ENCODE data around the gene INTS11. TPM values are rescaled to one million over a fixed set of nuclear protein-coding genes. Genes with fewer than 3 reads are reported as not detected.

Gene INTS11
- polyA plus RNA-seq, 4 donors: 94.9 to 331 (median 186) TPM

DNA sequence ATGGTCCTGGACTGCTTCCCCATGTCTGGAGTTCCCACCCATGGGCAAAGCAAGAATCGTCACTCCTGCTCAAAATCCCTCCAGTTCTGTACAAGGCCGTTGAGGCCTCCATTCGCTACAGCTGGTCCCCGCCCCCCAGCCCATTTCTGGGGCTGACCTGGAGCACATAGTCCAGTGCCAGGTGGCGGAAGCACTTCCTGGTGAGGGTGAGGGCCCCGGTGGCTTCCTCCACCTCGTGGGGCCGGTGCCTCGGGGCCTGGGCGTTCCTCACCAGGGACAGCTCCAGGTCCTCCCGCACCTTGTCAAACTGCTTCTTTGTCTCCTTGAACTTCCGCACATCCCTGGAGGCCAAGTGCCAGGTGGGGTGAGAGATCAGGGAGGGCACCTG, 24.1 kb downstream of the INTS11 start:
- DNase-seq: no peak
- Histone ChIP-seq H3K27me3 (ENCODE audit: control insufficient read depth in 3 of 3, insufficient read depth in 3 of 3, low read length in 3 of 3) (no peaks in the 10 kb centered on the region), H3K36me3 (ENCODE audit: control insufficient read depth in 3 of 3, insufficient read depth in 2 of 3, low read depth in 1 of 3, low read length in 3 of 3) (peaks cover 0 to 67% (median 4%) of the 10 kb centered on the region in 3 donors), H3K4me1 (ENCODE audit: control insufficient read depth in 3 of 3, insufficient read depth in 2 of 3, low read depth in 1 of 3, low read length in 2 of 3) (peaks cover 0 to 9% (median 3%) of the 10 kb centered on the region in 3 donors), H3K4me3 (ENCODE audit: low read depth in 1 of 3, low read length in 3 of 3) (no peak overlapping the region), H3K27ac (ENCODE audit: low read depth in 1 of 3, low read length in 2 of 3) (no peak overlapping the region), H3K9me3 (ENCODE audit: control insufficient read depth in 2 of 2, insufficient read depth in 1 of 2, low read depth in 1 of 2, low read length in 1 of 2) (no peaks in the 10 kb centered on the region)
- 70 to 84% (median 84%) methylated on average over 12 of the region's 12 CpGs for WGBS, 3 donors
- FAIRE-seq: no peak

DNA sequence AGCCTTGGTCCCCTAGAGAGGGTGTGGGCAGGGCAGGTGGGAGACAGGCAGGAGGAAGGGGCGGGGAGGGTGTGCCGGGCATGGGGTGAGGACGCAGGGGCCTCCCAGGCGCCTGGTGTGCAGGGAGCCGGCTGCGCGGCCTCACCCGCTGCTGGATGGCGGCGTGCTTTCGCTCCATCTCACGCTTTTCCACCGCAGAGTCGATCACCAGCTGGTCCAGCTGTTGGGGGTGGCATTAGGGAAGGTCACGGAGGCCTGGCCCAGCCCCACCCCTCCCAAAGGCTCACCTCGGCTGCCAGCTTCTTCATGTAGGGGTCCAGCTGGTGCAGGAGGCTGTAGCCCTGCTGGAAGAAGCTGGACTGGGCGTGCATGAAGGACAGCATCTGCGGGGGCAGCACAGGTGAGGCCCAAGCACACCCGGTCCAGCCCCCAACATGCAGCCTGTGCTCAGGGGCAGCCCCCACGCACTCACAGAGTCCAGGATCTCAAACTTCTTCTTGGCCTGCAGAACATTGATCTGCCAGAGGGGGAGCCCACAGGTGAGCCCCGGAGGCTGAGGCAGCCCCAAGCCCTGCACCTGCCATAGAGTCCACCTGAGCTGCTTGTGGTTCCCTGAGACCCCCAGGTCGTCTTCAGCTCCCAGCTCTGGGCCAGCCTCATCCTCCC, 24.6 kb downstream of the INTS11 start:
- Histone ChIP-seq H3K36me3 (ENCODE audit: control insufficient read depth in 3 of 3, insufficient read depth in 2 of 3, low read depth in 1 of 3, low read length in 3 of 3) (peaks cover 0 to 72% (median 4%) of the 10 kb centered on the region in 3 donors), H3K4me3 (ENCODE audit: low read depth in 1 of 3, low read length in 3 of 3) (no peak overlapping the region), H3K4me1 (ENCODE audit: control insufficient read depth in 3 of 3, insufficient read depth in 2 of 3, low read depth in 1 of 3, low read length in 2 of 3) (peaks cover 0 to 4% (median 0%) of the 10 kb centered on the region in 3 donors), H3K9me3 (ENCODE audit: control insufficient read depth in 2 of 2, insufficient read depth in 1 of 2, low read depth in 1 of 2, low read length in 1 of 2) (no peaks in the 10 kb centered on the region), H3K27ac (ENCODE audit: low read depth in 1 of 3, low read length in 2 of 3) (no peak overlapping the region), H3K27me3 (ENCODE audit: control insufficient read depth in 3 of 3, insufficient read depth in 3 of 3, low read length in 3 of 3) (no peaks in the 10 kb centered on the region)
- no peak for FAIRE-seq
- 72 to 85% (median 78%) methylated on average over 16 to 22 of the region's 22 CpGs for WGBS, 3 donors
- DNase-seq: peak in 1 of 2 donors; percentile 31

DNA sequence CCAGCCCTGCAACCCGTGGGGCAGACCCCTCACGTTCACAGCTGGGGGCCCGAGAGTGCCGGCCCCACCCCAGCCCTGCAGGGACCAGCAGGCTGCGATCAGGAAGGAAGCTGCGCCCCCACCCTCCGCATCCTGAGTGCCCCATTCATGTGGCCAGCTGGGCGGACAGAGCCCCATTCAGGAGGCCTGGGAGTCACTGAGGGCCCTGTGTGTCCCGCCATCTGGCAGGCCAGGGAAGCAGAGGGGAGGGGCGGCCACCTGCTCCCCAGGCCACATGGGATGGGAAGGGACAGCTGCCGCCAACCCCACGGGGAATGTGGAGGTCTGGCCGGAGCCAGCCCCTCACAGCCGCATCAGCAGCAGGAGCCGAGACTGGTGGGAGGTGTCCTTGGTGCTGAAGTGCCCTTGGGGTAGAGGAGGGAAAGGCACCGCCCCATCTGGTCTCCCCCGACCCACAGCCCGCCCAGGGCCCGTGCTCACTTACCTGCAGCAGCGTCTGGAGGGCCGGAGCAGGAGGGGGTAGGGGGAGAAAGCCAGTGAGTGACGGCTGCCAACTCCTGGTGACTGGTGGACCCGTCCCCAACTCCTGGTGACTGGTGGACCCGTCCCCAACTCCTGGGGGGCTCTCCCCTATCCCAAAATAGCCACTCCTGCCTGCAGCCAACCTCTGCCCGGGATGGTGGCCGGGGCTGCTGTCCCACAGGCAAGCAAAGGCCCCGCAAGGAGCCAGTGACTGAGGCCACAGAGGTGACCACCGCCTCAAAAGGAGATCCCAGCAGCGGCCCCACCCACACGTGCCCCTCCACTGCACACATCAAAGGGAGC, 25.4 kb downstream of the INTS11 start:
- Histone ChIP-seq H3K4me3 (ENCODE audit: low read depth in 1 of 3, low read length in 3 of 3) (no peak overlapping the region), H3K9me3 (ENCODE audit: control insufficient read depth in 2 of 2, insufficient read depth in 1 of 2, low read depth in 1 of 2, low read length in 1 of 2) (no peaks in the 10 kb centered on the region), H3K4me1 (ENCODE audit: control insufficient read depth in 3 of 3, insufficient read depth in 2 of 3, low read depth in 1 of 3, low read length in 2 of 3) (no peaks in the 10 kb centered on the region), H3K27me3 (ENCODE audit: control insufficient read depth in 3 of 3, insufficient read depth in 3 of 3, low read length in 3 of 3) (no peaks in the 10 kb centered on the region), H3K36me3 (ENCODE audit: control insufficient read depth in 3 of 3, insufficient read depth in 2 of 3, low read depth in 1 of 3, low read length in 3 of 3) (peaks cover 0 to 78% (median 4%) of the 10 kb centered on the region in 3 donors), H3K27ac (ENCODE audit: low read depth in 1 of 3, low read length in 2 of 3) (no peak overlapping the region)
- DNase-seq: peak in 1 of 2 donors; percentile 42
- WGBS, 3 donors: 73 to 84% (median 81%) methylated on average over 28 to 30 of the region's 30 CpGs
- FAIRE-seq: no peak

- no peak overlapping the region for H3K27ac ChIP-seq (ENCODE audit: low read depth in 1 of 3, low read length in 2 of 3)
- peaks cover 0 to 73% (median 4%) of the 10 kb centered on the region in 3 donors for H3K36me3 ChIP-seq (ENCODE audit: control insufficient read depth in 3 of 3, insufficient read depth in 2 of 3, low read depth in 1 of 3, low read length in 3 of 3)
- no peak for FAIRE-seq
- H3K27me3 ChIP-seq (ENCODE audit: control insufficient read depth in 3 of 3, insufficient read depth in 3 of 3, low read length in 3 of 3): no peaks in the 10 kb centered on the region
- no peaks in the 10 kb centered on the region for H3K9me3 ChIP-seq (ENCODE audit: control insufficient read depth in 2 of 2, insufficient read depth in 1 of 2, low read depth in 1 of 2, low read length in 1 of 2)
- no peak overlapping the region for H3K4me3 ChIP-seq (ENCODE audit: low read depth in 1 of 3, low read length in 3 of 3)
- no peak for DNase-seq
- H3K4me1 ChIP-seq (ENCODE audit: control insufficient read depth in 3 of 3, insufficient read depth in 2 of 3, low read depth in 1 of 3, low read length in 2 of 3): no peaks in the 10 kb centered on the region
- 90 to 93% (median 91%) methylated on average over 25 to 31 of the region's 31 CpGs for WGBS, 3 donors
Observed at GRCh38 chr1:1297802-1298424, 26.5 kb downstream of the INTS11 start.

DNA sequence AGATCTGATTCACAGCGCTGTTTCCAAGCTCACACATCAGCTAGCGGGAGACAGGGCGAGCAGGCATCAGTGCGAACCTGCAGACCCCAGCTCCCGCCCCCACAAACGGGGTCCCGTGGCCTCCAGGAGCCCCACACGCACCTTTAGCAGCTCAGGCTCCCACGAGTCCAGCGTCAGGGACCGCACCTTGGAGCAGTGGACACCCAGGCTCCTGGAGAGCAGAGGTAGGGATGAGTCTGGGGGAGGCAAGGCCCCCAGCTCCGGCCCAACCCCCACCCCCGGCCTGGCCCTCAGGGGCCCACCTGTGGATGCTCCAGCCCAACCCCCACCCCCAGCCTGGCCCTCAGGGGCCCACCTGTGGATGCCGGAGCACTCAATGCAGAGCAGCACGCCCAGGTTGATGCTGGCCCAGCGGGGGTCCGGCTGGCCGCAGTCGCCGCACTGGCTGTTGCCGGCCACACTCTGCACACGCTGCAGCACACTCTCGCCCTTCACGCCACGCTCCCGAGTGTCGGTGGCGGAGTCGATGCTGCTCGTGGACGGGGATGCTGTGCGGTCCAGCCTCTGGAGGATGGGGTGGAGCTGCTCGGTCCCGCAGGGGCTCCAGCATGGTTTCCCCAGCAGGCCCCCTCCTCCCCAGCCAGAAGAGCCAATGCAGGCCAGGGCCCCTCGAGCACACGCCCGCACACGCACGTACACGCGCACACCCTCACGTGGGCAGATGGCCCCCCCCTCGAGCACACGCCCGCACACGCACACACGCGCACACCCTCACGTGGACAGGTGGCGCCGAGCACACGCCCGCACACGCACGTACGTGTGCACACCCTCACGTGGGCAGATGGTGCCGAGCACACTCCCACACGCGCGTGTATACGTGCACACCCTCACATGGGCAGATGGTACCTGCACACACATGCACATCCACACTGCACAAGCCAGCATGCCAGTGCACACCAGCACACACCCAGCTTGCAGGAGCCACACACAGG, 28.1 kb downstream of the INTS11 start:
- no peak overlapping the region for H3K27ac ChIP-seq (ENCODE audit: low read depth in 1 of 3, low read length in 2 of 3)
- peaks cover 0 to 8% (median 0%) of the 10 kb centered on the region in 3 donors for H3K4me1 ChIP-seq (ENCODE audit: control insufficient read depth in 3 of 3, insufficient read depth in 2 of 3, low read depth in 1 of 3, low read length in 2 of 3)
- no peaks in the 10 kb centered on the region for H3K27me3 ChIP-seq (ENCODE audit: control insufficient read depth in 3 of 3, insufficient read depth in 3 of 3, low read length in 3 of 3)
- DNase-seq (no peak), FAIRE-seq (no peak)
- no peak overlapping the region for H3K4me3 ChIP-seq (ENCODE audit: low read depth in 1 of 3, low read length in 3 of 3)
- no peaks in the 10 kb centered on the region for H3K9me3 ChIP-seq (ENCODE audit: control insufficient read depth in 2 of 2, insufficient read depth in 1 of 2, low read depth in 1 of 2, low read length in 1 of 2)
- 91 to 94% (median 94%) methylated on average over 59 to 62 of the region's 62 CpGs for WGBS, 3 donors
- peaks cover 0 to 71% (median 4%) of the 10 kb centered on the region in 3 donors for H3K36me3 ChIP-seq (ENCODE audit: control insufficient read depth in 3 of 3, insufficient read depth in 2 of 3, low read depth in 1 of 3, low read length in 3 of 3)

DNA sequence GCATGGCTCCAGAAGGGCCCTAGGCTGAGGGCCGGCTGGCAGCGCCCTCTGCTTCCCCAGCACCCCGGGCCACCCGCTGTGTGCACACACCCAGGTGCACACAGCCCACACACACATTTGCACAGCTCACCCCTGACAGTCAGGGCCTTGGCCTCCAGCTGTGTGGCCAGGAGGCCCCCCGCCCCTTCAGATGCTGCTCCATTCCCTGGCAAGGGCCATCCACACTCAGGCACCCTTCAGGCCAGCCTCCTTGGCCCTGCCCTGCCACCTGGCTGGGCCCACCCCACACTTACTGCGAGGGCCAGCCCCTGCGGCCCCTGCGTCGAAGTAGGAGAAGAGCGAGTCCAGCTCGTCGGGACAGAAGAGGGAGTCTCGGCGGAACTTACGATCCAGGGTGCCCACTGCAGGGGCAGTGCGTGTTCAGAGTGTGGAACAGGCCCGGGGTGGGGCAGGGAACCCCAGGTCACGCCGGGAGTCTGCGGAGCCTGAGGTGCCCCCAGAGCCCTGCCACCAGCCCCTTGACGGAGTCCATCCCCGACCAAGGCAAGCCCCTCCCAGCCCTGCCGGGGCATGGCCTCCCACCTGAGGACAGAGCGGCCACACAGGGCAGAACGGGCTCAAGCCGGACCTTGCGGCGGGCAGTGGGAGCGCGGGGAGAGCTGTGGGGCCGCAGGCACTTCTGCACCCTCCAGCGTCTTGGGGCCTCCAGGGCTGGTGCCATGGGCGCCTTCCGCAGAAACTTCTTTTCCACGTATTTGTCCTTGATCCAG, 29.1 kb downstream of the INTS11 start:
- 93 to 94% (median 94%) methylated on average over 33 to 35 of the region's 35 CpGs for WGBS, 3 donors
- Histone ChIP-seq H3K36me3 (ENCODE audit: control insufficient read depth in 3 of 3, insufficient read depth in 2 of 3, low read depth in 1 of 3, low read length in 3 of 3) (peaks cover 0 to 68% (median 4%) of the 10 kb centered on the region in 3 donors), H3K4me1 (ENCODE audit: control insufficient read depth in 3 of 3, insufficient read depth in 2 of 3, low read depth in 1 of 3, low read length in 2 of 3) (peaks cover 0 to 17% (median 0%) of the 10 kb centered on the region in 3 donors), H3K4me3 (ENCODE audit: low read depth in 1 of 3, low read length in 3 of 3) (no peak overlapping the region), H3K27me3 (ENCODE audit: control insufficient read depth in 3 of 3, insufficient read depth in 3 of 3, low read length in 3 of 3) (no peaks in the 10 kb centered on the region), H3K9me3 (ENCODE audit: control insufficient read depth in 2 of 2, insufficient read depth in 1 of 2, low read depth in 1 of 2, low read length in 1 of 2) (no peaks in the 10 kb centered on the region), H3K27ac (ENCODE audit: low read depth in 1 of 3, low read length in 2 of 3) (no peak overlapping the region)
- DNase-seq (no peak), FAIRE-seq (no peak)

DNA sequence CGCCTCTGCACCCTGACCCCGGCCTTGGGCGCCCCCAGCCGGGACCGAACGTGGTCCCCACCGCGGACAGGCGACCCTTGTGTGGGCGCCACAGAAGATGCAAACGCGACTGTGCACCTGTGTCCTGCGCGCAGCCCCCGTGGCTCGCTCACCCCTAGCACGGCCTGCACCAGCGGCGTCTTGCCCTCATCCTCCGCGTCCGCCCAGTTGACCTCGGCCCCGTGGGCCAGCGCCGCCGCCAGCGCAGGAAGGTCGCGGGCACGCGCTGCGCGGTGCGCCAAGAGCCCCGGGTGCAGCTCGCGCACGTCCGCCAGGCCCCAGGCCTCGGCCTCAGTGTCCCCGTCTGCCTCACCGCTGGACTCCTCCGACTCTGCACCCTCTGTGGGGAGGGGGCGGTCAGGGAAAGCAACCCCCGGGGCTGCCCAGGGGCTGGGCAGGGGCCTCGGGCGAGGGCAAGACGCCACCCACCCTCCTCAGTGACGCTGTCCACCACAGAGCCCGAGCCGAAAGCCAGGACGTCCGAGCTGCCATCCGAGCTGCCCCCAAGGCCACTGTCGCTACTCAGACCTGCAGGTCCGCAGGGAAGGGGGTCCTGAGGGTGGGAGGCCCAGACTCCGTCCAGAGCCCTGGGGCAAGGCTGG, 30.1 kb downstream of the INTS11 start:
- H3K4me1 ChIP-seq (ENCODE audit: control insufficient read depth in 3 of 3, insufficient read depth in 2 of 3, low read depth in 1 of 3, low read length in 2 of 3): peaks cover 0 to 19% (median 0%) of the 10 kb centered on the region in 3 donors
- H3K36me3 ChIP-seq (ENCODE audit: control insufficient read depth in 3 of 3, insufficient read depth in 2 of 3, low read depth in 1 of 3, low read length in 3 of 3): peaks cover 0 to 59% (median 4%) of the 10 kb centered on the region in 3 donors
- H3K4me3 ChIP-seq (ENCODE audit: low read depth in 1 of 3, low read length in 3 of 3): no peak overlapping the region
- no peaks in the 10 kb centered on the region for H3K9me3 ChIP-seq (ENCODE audit: control insufficient read depth in 2 of 2, insufficient read depth in 1 of 2, low read depth in 1 of 2, low read length in 1 of 2)
- DNase-seq (no peak), FAIRE-seq (no peak)
- H3K27ac ChIP-seq (ENCODE audit: low read depth in 1 of 3, low read length in 2 of 3): no peak overlapping the region
- H3K27me3 ChIP-seq (ENCODE audit: control insufficient read depth in 3 of 3, insufficient read depth in 3 of 3, low read length in 3 of 3): no peaks in the 10 kb centered on the region
- WGBS, 3 donors: 90 to 97% (median 94%) methylated on average over 50 to 58 of the region's 58 CpGs
